GM18870 (cell line): Measurements from ENCODE around the gene POU2AF3.
"Not testable (repeated sequence)": the region's sequence is repeated elsewhere in the genome, so short reads cannot be mapped to it uniquely, and the experiment has no call there.

Experiments
- ATAC-seq: cut with Tn5 transposase; IDR thresholded peaks from one replicate; pipeline ENCODE4 v1.9.1; 2021; ENCODE audit warnings: moderate library complexity; ENCODE audit not compliant: unreplicated experiment

POU2AF3 gene

DNA sequence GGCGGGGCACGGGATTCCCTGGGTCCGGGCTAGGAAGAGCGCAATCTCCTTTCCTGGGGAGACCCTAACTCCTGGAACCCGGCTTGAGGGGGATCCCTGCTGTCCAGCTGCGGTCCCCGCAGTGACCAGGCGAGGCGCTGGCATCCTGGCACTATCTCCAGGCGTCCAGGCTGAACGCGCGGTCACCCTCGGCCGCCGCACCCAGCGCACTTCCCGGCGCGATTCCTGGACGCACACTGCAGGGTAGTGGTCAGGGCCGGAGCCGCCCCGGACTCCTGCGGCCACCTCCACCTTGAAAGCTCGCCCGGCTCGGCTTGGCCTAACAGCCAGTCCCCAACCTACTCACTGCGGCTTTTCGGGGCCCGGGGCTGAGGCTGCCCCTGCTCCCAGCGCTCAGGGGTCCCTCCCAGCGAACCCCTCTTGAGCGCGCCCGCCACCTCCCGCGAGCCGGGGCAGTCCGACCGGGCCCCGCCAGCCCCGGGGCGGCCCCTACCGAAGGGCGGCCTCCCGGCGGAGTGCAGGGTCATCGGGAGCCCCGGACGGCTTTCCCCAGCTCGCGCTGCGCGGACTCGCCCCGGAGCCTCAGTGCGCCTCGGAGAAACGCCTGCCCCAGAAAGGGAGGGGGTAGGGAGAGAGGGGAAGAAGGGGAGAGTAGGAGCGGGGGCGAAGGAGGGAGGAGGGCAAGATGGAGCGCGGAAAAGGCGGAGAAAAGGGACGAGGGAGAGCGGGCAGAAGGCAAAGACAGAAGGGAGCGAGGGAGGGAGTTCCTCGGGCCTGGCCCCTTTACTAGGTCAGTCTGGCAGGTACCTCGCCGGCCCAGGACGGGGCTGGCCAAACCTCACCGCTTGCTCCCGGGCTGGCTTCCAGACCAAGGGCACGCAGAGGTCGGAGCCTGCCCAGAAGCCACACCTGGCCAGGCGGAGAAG is 1.0 kb downstream of the POU2AF3 start:
- ATAC-seq: no peak

- ATAC-seq: no peak
These were observed 2.2 kb downstream of the POU2AF3 start for GRCh38 chr11:111300569-111300968.

DNA sequence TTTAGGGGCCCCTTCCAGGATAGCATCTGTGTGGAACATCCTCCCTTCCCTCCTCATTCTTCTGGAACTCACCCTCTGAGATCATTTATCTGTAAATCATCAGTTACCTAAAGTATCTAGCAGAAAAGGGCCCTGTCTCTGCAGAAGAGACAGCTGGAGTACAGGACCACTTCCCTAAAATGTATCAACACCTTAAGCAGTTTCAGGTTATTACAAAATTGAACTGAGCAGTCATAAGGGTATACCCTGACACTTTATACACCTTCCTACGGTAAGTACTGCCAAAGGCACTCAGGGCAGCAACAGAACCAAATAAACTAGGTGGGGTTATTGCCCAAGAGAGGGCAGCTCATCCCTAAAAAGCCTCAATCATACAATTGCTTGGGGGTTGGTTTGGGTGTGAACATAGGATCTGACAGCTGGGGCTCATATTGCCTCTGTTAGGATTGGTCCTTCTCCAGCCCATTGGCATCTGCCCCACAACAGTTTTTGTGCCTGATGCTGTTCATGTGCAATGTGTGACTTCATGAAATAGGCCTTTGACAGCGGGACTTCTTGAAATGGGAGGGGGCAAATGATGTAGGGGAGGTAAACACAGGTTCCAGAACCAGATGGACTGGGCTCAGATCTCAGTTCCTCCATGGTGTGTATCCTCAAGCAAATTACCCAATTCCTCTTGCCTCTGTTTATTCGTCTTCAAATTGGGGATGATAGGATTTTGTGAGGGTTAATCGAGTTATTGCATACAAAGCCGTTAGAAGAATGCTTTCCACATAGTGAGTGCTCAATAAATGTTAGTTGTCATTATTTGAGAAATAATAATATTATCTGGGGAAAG is 2.9 kb downstream of the POU2AF3 start:
- ATAC-seq: no peak

DNA sequence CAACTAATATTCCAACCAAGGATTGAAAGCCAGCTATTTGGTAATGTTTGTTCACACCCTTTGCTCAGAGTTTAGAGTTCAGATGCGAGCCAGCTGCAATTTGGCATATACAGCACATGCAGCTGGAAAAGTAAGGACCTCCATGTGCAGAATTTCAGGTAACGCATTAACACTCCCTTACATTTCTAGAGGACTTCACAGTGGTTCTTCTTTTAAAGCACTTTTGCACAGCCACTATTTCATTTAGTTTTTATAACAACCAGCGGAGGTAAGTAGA is 3.4 kb downstream of the POU2AF3 start:
- no peak for ATAC-seq

- ATAC-seq: no peak
These were observed 4.0 kb downstream of the POU2AF3 start for GRCh38 chr11:111302298-111302697.

DNA sequence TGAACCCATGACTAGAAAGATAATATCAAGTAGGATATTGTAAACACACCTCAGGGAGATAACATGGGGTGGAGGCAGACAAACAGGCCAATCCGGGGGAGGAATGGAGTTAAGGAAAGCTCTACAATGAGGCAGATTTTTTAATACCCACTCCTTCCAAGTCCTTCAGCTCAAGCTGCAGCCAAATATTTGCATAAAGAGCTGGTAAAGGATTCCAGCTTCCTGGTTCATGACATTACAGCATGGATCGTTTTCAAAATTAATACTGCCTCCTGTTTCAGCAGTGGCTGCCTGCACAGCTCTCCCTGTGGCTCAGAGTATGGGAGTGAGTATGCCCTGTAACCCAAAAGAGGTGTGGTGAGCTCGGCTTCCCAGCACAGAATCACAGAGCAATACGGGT is 5.1 kb downstream of the POU2AF3 start:
- no peak for ATAC-seq

- no peak for ATAC-seq
These were observed 6.9 kb downstream of the POU2AF3 start for GRCh38 chr11:111305162-111305802.

DNA sequence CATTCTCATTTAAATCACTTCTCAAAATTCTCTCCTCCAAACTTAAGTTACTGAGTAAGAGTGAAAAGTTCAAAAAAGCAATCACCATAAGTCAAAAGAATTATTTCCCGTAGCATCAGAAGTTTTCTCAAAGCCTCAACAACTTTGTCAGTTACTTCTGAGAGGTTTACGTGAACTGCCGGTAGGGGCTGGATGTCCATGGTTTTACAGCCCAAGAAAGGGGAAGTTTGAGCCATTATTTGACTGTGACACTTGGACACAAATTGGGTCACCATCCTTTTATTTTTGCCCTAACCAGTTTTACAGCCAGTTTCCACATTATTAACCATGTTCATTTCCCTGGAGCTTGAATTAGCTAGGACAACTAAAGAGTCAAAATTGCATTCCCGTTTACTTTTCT is 7.5 kb downstream of the POU2AF3 start:
- no peak for ATAC-seq

- no peak for ATAC-seq
These were observed 8.0 kb downstream of the POU2AF3 start for GRCh38 chr11:111306321-111306720.

DNA sequence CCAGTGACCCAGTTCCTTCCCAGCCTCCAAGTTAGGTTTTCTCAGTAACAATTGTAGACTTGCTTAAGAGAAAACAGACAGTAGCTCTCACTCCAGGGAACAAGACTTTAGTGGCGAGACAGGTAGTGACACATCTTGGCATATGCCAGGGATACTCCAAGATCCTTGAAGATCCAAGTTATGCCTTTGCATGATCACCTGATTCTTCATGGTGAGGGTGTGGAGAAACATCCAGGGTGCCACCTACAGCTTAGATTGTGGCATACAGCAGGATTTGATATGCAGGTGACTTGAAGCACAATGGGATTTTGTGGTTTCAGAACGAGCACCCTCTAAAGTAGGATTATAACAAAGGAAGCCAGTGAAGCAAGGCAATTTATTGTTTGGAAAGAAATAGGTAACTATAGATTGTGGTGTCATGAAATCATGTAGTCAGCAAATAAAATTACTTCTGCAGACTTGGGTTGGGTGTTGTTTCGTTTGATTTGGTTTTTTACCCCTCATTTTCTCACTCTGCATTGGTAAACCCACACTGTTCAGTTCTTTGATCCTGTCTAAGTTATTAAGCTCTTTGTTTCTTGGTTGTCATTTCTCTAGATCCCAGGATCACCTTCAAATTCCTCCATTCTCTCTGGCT is 9.2 kb downstream of the POU2AF3 start:
- ATAC-seq: no peak

DNA sequence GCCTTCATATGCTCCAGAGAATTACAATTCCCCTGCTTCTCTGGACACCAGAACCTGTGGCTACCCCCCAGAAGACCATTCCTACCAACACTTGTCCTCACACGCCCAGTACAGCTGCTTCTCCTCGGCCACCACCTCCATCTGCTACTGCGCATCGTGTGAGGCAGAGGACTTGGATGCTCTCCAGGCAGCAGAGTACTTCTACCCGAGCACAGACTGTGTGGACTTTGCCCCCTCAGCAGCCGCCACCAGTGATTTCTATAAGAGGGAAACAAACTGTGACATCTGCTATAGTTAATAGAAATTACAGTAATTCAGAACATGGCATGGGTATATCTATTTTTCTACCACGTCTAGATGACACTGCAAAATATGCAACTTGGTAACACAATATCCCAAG is 9.8 kb downstream of the POU2AF3 start:
- ATAC-seq: no peak

DNA sequence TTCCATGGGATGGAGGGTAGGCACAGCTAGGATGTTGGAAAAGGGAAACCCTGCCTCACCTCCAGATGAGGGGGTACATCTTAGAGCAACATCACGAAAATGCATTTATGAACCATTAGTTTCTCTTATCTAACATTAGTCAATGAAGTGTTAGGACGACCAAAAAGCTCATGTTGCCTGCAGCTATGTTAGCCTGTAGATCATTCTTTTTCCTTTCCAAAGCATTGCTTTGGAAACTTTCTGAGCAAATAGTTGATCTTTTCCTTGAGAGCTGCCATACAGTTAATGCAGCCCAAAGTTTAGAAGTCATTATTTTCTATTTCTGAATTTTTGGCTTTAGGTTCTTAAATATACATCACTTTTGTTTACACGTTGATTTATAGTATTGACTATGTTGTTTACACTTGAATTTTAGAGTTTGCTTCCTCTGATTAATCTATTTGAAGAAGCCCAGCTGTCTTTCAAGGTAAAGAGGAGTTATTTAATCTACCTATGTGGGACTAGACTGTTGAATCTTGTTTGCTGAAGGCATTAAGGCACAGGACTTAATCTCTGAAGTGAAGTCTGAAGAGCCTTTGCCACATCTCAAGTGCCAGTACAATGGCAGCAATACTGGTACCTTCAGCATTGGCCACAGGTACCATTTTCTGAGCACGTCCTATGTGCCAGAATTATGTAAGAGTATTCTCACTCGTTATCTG is 11.0 kb downstream of the POU2AF3 start:
- ATAC-seq: no peak

DNA sequence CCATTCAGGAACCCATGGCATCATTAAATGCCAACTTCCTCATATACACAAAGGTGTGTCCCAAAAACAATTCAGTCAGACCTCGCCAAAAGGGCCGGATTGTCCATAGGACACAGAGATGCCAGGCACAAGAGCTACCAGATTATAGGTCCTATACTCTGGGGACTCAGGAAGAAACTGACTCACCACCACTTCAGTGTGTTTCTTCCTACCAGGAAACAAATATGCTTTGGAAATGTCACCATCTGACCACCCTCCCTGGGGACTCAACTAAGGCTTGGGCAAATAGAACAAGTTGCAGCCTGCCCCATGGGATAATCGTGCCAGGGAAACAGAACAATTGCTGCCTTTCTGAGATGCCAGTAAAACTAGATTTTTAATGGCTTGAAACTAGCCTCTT is 11.7 kb downstream of the POU2AF3 start:
- no peak for ATAC-seq

GRCh38 chr11:111310723-111311122 is 12.4 kb downstream of the POU2AF3 start:
- ATAC-seq: no peak

- no peak for ATAC-seq
These were observed 13.7 kb downstream of the POU2AF3 start for GRCh38 chr11:111312076-111312475.

GRCh38 chr11:111319296-111319695 is 20.9 kb downstream of the POU2AF3 start:
- no peak for ATAC-seq

DNA sequence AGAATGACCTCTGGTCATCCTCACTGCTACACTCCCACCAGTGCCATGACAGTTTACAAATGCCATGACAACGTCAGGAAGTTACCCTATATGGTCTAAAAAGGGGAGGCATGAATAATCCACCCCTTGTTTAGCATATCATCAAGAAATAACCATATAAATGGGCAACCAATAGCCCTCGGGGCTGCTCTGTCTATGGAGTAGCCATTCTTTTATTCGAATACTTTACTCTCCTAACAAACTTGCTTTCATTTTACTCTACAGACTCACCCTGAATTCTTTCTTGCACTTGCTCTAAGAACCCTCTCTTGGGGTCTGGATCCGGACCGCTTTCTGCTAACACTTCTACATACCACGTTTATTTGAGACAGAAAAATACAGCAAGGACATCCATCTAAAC is 21.9 kb downstream of the POU2AF3 start:
- ATAC-seq: not testable (repeated sequence)

GRCh38 chr11:111320728-111321568 is 22.6 kb downstream of the POU2AF3 start:
- ATAC-seq: no peak

- ATAC-seq: no peak
These were observed 24.2 kb downstream of the POU2AF3 start for GRCh38 chr11:111322534-111322933.

- no peak for ATAC-seq
These were observed 26.0 kb downstream of the POU2AF3 start for GRCh38 chr11:111324277-111324720.
